ENCODE measurements around the gene ZNF655. TPM values are rescaled to one million over a fixed set of nuclear protein-coding genes. Genes with fewer than 3 reads are reported as not detected.

The ZNF655 gene
- total and polyA plus RNA-seq, 9 donors = 33.0 to 68.5 (median 56.3) TPM

DNA sequence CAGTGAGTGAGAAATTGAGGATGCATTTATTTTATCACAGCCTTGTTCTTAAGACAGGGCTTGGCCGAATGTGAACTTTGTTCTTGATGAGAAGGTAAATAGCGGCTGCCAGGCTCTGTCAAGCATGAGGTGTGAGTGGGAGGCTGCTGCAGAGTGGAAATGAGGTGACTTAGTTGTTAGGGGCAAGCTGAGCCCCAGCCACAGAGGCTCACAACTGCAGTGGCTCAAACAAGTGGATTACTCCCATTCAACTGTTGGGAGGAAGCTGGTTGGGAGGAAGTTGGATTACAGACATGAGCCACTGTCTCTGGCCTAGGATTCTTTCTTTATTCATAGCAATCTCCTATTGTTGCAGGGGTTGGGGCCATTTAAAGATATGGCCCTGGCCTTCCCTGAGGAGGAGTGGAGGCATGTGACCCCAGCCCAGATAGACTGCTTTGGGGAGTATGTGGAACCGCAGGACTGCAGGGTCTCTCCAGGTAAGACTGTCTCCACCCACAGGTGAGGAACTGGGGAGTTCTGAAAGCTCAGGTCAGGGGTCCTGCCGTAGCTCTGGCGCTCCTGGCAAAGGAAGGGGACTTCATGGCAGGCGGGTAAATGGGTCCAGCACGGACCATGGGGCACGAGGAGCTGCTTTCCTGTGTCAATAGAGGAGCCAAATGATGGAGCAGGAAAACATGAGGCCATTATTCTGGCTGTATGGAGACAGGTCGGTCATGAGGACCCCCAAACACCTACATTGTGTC, 65.4 kb downstream of the ZNF655 start:
- no peak for TF ChIP-seq EP300 (IDR thresholded peaks at IDR 0.05)
- Histone ChIP-seq H3K27ac (no peak overlapping the region), H3K4me3 (no peak overlapping the region), H3K27me3 (no peaks in the 10 kb centered on the region), H3K9me3 (no peaks in the 10 kb centered on the region), H3K4me1 (ENCODE audit: insufficient read depth) (no peaks in the 10 kb centered on the region), H3K36me3 (no peaks in the 10 kb centered on the region)
- DNase-seq = no peak
- intact Hi-C loops (cut with DNase I) = loop anchor here in 2 of 4 donors (10.0 kb wide), 3 partner anchors 69 to 281 kb away; partner anchors contain the start of genes FAM200A (in 1 of the 2) and ZNF655 (in 1 of the 2)
- WGBS, 3 donors = 89 to 90% (median 90%) methylated on average over 9 of the region's 9 CpGs

DNA sequence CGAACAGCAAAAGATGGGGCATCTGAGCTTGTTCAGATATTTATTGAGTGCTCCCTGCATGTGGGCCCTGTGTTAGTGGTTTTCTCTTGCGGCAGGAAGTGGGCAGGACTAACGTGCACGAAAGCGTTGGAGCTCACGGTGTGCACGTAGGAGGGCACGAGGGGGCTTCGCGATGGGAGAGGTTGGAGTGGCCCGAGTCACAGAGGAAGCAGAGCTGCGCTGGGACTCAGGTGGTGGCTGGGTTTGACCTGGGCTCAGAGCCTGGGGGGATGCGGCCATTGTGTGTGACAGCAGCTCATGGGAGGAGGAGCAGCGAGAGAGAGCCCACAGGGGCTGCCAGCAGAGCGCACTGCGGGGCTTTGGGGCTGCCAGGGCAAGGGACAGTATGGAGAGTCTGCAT, 66.0 kb downstream of the ZNF655 start:
- WGBS, 3 donors = 90 to 91% (median 91%) methylated on average over 16 of the region's 16 CpGs
- no peaks in the 10 kb centered on the region for H3K4me1 ChIP-seq (ENCODE audit: insufficient read depth)
- H3K36me3 ChIP-seq = no peaks in the 10 kb centered on the region
- no peaks in the 10 kb centered on the region for H3K27me3 ChIP-seq
- intact Hi-C loops (cut with DNase I) = loop anchor here in 2 of 4 donors (10.0 kb wide), 3 partner anchors 70 to 280 kb away; partner anchors contain the start of genes FAM200A (in 1 of the 2) and ZNF655 (in 1 of the 2)
- TF ChIP-seq POLR2A (IDR thresholded peaks at IDR 0.05) = no peak
- DNase-seq = no peak
- H3K9me3 ChIP-seq = no peaks in the 10 kb centered on the region
- H3K27ac ChIP-seq = no peak overlapping the region
- no peak overlapping the region for H3K4me3 ChIP-seq

DNA sequence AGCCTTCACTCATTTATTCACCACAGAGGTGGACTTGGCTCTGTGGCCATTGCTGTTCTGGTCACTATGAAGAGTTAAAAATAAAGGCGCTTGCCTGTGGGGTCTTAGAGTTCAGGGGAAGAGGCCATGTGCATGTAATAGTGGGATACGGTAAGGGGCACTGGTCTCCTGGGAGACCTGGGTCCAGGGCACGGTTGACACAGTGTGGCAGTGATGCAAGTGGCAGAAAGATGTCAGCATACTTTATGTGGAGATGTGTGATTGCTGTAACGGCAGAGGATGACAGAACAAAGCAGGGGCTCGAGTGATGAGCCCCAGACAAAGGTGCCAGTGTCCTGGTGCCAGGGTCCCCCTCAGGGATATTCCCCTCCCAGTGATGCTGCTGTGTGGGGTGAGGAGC, 66.9 kb downstream of the ZNF655 start:
- intact Hi-C loops (cut with DNase I) = loop anchor here in 2 of 4 donors (10.0 kb wide), 3 partner anchors 71 to 279 kb away; partner anchors contain the start of genes FAM200A (in 1 of the 2) and ZNF655 (in 1 of the 2)
- Histone ChIP-seq H3K27me3 (no peaks in the 10 kb centered on the region), H3K4me1 (ENCODE audit: insufficient read depth) (no peaks in the 10 kb centered on the region), H3K9me3 (no peaks in the 10 kb centered on the region), H3K4me3 (no peak overlapping the region), H3K27ac (no peak overlapping the region), H3K36me3 (no peaks in the 10 kb centered on the region)
- 77 to 82% (median 79%) methylated on average over 5 of the region's 5 CpGs for WGBS, 3 donors
- no peak for DNase-seq
- TF ChIP-seq POLR2A (IDR thresholded peaks at IDR 0.05) (no peak), EP300 (IDR thresholded peaks at IDR 0.05) (no peak)
- TF ChIP-seq, protein P1, sequence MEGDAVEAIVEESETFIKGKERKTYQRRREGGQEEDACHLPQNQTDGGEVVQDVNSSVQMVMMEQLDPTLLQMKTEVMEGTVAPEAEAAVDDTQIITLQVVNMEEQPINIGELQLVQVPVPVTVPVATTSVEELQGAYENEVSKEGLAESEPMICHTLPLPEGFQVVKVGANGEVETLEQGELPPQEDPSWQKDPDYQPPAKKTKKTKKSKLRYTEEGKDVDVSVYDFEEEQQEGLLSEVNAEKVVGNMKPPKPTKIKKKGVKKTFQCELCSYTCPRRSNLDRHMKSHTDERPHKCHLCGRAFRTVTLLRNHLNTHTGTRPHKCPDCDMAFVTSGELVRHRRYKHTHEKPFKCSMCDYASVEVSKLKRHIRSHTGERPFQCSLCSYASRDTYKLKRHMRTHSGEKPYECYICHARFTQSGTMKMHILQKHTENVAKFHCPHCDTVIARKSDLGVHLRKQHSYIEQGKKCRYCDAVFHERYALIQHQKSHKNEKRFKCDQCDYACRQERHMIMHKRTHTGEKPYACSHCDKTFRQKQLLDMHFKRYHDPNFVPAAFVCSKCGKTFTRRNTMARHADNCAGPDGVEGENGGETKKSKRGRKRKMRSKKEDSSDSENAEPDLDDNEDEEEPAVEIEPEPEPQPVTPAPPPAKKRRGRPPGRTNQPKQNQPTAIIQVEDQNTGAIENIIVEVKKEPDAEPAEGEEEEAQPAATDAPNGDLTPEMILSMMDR (IDR thresholded peaks at IDR 0.05) = no peak

DNA sequence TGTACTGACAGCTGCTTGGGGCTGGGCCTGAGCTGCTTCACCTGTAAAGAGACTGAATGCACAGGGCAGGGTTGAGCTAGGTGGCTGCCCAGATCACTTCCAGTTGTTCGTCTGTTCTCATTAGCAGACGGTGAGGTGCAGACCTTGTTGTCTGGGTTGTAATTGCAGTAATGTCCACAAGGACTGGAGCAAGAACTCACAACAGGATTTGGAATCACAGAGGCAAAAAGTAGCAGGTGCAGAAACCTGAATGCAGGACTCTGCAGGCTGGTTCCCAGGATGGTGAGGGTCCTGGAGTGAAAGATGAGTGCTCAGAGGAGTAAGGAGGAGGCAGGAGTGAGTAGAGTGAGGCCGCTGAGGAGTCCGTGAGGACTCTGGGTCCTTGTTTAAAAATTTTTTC, 67.5 kb downstream of the ZNF655 start:
- no peaks in the 10 kb centered on the region for H3K36me3 ChIP-seq
- H3K27me3 ChIP-seq = no peaks in the 10 kb centered on the region
- DNase-seq = no peak
- H3K27ac ChIP-seq = no peak overlapping the region
- no peak overlapping the region for H3K4me3 ChIP-seq
- no peaks in the 10 kb centered on the region for H3K9me3 ChIP-seq
- intact Hi-C loops (cut with DNase I) = loop anchor here in 2 of 4 donors (10.0 kb wide), 3 partner anchors 71 to 279 kb away; partner anchors contain the start of genes FAM200A (in 1 of the 2) and ZNF655 (in 1 of the 2)
- no peak for TF ChIP-seq EP300 (IDR thresholded peaks at IDR 0.05)
- TF ChIP-seq, protein P1 (IDR thresholded peaks at IDR 0.05) = no peak
- no peak for TF ChIP-seq POLR2A (IDR thresholded peaks at IDR 0.05)
- no peaks in the 10 kb centered on the region for H3K4me1 ChIP-seq (ENCODE audit: insufficient read depth)
- WGBS, 3 donors = 88 to 92% (median 89%) methylated on average over 4 of the region's 4 CpGs

Other genes starting within 250 kb of the ZNF655 start
- gene ARPC1A, start 232.7 kb upstream of the ZNF655 start, total RNA-seq = 100 to 1,000 TPM in 5 of 7 donors, 10 to 100 TPM in 2; 83.7 to 134 (median 112) TPM
- 100 to 1,000 TPM in 1 of 2 donors, 10 to 100 TPM in 1; 98.1 to 138 TPM for gene ARPC1A, start 232.7 kb upstream of the ZNF655 start, polyA plus RNA-seq
- 10 to 100 TPM; 24.2 to 82.5 (median 42.9) TPM for gene ARPC1B, start 183.9 kb upstream of the ZNF655 start, total RNA-seq
- gene ARPC1B, start 183.9 kb upstream of the ZNF655 start, polyA plus RNA-seq = 10 to 100 TPM; 63.4 to 77.9 TPM
- 10 to 100 TPM; 31.1 to 90.0 (median 83.9) TPM for gene PDAP1, start 150.0 kb upstream of the ZNF655 start, total RNA-seq
- 100 to 1,000 TPM in 1 of 2 donors, 10 to 100 TPM in 1; 81.5 to 155 TPM for gene PDAP1, start 150.0 kb upstream of the ZNF655 start, polyA plus RNA-seq
- gene BUD31, start 149.7 kb upstream of the ZNF655 start, total RNA-seq = 10 to 100 TPM; 44.4 to 96.4 (median 53.4) TPM
- 100 to 1,000 TPM in 1 of 2 donors, 10 to 100 TPM in 1; 75.6 to 157 TPM for gene BUD31, start 149.7 kb upstream of the ZNF655 start, polyA plus RNA-seq
- 1 to 10 TPM; 3.9 to 8.3 (median 7.3) TPM for gene PTCD1, start 119.8 kb upstream of the ZNF655 start, total RNA-seq
- 1 to 10 TPM; 3.5 to 7.5 TPM for gene PTCD1, start 119.8 kb upstream of the ZNF655 start, polyA plus RNA-seq
- gene CPSF4, start 119.7 kb upstream of the ZNF655 start, total RNA-seq = 10 to 100 TPM; 12.1 to 40.9 (median 32.9) TPM
- gene CPSF4, start 119.7 kb upstream of the ZNF655 start, polyA plus RNA-seq = 10 to 100 TPM; 10.7 to 36.4 TPM
- gene ATP5MF, start 92.5 kb upstream of the ZNF655 start, total RNA-seq = 100 to 1,000 TPM; 122 to 415 (median 142) TPM
- 100 to 1,000 TPM; 418 to 456 TPM for gene ATP5MF, start 92.5 kb upstream of the ZNF655 start, polyA plus RNA-seq
- gene ZNF789, start 85.8 kb upstream of the ZNF655 start, total RNA-seq = 10 to 100 TPM in 4 of 7 donors, 1 to 10 TPM in 3; 4.4 to 10.6 (median 10.1) TPM
- 10 to 100 TPM in 1 of 2 donors, 1 to 10 TPM in 1; 6.7 to 15.8 TPM for gene ZNF789, start 85.8 kb upstream of the ZNF655 start, polyA plus RNA-seq
- 10 to 100 TPM; 29.5 to 43.8 (median 36.7) TPM for gene ZNF394, start 58.4 kb upstream of the ZNF655 start, total RNA-seq
- 10 to 100 TPM; 19.2 to 23.1 TPM for gene ZNF394, start 58.4 kb upstream of the ZNF655 start, polyA plus RNA-seq
- 10 to 100 TPM in 1 of 7 donors, 1 to 10 TPM in 6; 5.4 to 12.1 (median 8.6) TPM for gene ZKSCAN5, start 54.0 kb upstream of the ZNF655 start, total RNA-seq
- 10 to 100 TPM in 1 of 2 donors, 1 to 10 TPM in 1; 5.2 to 10.5 TPM for gene ZKSCAN5, start 54.0 kb upstream of the ZNF655 start, polyA plus RNA-seq
- 10 to 100 TPM in 2 of 7 donors, 1 to 10 TPM in 5; 6.4 to 13.5 (median 9.0) TPM for gene FAM200A, start 6.5 kb upstream of the ZNF655 start, total RNA-seq
- gene FAM200A, start 6.5 kb upstream of the ZNF655 start, polyA plus RNA-seq = 1 to 10 TPM; 7.5 to 8.9 TPM
- gene TMEM225B, start 39.6 kb downstream of the ZNF655 start, total RNA-seq = 1 to 10 TPM in 4 of 7 donors, under 1 TPM in 3; 0.25 to 3.5 (median 1.2) TPM
- gene TMEM225B, start 39.6 kb downstream of the ZNF655 start, polyA plus RNA-seq = 1 to 10 TPM in 1 of 2 donors, under 1 TPM in 1; 0.84 to 1.7 TPM
- gene ZSCAN25, start 58.3 kb downstream of the ZNF655 start, total RNA-seq = 10 to 100 TPM; 10.2 to 21.1 (median 18.2) TPM
- 10 to 100 TPM in 1 of 2 donors, 1 to 10 TPM in 1; 9.8 to 10.7 TPM for gene ZSCAN25, start 58.3 kb downstream of the ZNF655 start, polyA plus RNA-seq
- gene CYP3A5, start 121.4 kb downstream of the ZNF655 start, total RNA-seq = 10 to 100 TPM in 1 of 7 donors, 1 to 10 TPM in 3, under 1 TPM in 3; 0.20 to 34.5 (median 1.9) TPM
- 1 to 10 TPM in 1 of 2 donors, under 1 TPM in 1; 0.45 to 1.3 TPM for gene CYP3A5, start 121.4 kb downstream of the ZNF655 start, polyA plus RNA-seq
- gene CYP3A7, start 176.6 kb downstream of the ZNF655 start, total RNA-seq = under 1 TPM in 4 of 7 donors, not detected in 3; 0.20 to 0.36 (median 0.31) TPM
- under 1 TPM; 0.04 to 0.30 TPM for gene CYP3A7, start 176.6 kb downstream of the ZNF655 start, polyA plus RNA-seq
- gene CYP3A4, start 225.5 kb downstream of the ZNF655 start, total RNA-seq = 1 to 10 TPM in 2 of 7 donors, under 1 TPM in 4, not detected in 1; 0.15 to 3.7 (median 0.49) TPM
- gene CYP3A4, start 225.5 kb downstream of the ZNF655 start, polyA plus RNA-seq = under 1 TPM; 0.05 to 0.25 TPM

Data from ovary (tissue), 9 donors.